Renal cortical epithelial cell (primary cell): ENCODE measurements around the gene AFF1. TPM values are rescaled to one million over a fixed set of nuclear protein-coding genes. Genes with fewer than 3 reads are reported as not detected.
A peak's percentile ranks its signal among the peaks of the same experiment; 100 is the strongest.
"Not testable (repeated sequence)": the region's sequence is repeated elsewhere in the genome, so short reads cannot be mapped to it uniquely, and the experiment has no call there.

Source experiments
- DNase-seq: peaks from one replicate; pipeline ENCODE4 v3.0.0-alpha.2; 2011; ENCODE audit warnings: low read depth
- total RNA-seq: library from RNA; depleted of rRNA; stranded (reverse); fragments of >200 nt; gene quantifications from 2 replicates; pipeline ENCODE4 v1.2.3, GENCODE V29; 2014

Gene AFF1
- total RNA-seq, 1 donor from 2014 or later = 134 TPM

DNA sequence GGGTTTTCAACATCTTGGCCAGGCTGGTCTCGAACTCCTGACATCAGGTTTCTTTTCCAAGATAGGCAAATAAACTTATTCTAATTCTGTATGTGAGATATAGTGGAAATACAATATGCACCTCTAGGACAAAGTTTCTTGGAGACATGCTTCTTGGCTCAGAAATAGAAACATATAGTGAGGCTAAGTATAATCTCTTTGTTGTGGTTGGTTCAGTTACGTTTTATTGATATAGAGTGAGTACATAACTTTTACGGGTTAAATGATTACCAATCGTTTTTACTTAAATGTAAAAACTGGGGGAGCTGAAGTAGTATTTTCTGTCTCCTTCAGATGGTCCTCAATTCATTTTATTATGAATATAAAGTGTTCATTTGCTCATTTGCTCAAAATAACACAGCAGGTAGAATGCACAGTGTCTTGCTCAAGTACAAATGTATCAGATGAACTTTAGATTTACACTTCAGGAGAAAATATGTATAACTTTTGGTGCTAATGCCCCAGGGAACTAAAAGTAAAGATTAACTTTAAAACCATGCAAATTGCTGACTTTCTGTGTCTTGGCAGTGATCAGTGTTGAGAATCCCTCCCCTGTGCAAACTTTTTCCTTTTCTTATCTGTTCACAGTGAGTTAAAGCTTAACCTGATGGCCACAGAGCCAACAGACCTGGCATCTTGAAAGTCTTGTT, 77.6 kb downstream of the AFF1 start:
- DNase-seq = peak; percentile 80

DNA sequence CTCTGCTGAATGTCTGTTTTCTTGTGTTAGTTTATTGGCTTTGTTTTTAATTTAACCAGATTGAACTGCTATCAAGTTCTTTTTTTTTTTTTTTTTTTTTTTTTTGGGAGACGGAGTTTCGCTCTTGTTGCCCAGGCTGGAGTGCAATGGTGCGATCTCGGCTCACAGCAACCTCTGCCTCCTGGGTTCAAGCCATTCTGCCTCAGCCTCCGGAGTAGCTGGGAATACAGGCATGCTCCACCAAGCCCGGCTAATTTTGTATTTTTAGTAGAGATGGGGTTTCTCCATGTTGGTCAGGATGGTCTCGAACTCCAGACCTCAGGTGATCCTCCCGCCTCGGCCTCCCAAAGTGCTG, 78.1 kb downstream of the AFF1 start:
- DNase-seq = not testable (repeated sequence)

DNA sequence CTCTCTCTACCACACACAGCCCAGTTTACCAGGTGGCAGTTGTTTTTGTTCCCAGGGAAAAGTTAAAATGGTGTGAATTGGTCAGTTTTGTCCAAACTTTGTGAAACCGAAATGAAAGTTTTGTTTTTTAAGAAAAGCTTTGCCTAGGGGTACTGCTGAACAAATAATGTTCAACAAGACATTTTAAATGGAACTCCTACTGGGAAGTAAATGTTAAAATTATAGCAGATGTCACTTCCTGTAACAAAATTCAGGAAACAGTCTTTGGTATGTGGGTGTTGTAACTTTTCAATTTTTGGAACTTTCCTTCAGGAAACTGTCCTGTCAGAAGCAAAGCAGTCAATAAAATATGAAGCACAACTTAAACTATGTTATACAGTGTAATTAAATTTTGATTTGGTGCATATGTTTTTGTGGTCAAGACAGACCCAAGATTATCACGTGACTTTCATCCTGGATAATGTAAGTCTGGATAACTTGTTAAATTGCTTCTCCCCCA, 79.5 kb downstream of the AFF1 start:
- DNase-seq = peak; percentile 60

DNA sequence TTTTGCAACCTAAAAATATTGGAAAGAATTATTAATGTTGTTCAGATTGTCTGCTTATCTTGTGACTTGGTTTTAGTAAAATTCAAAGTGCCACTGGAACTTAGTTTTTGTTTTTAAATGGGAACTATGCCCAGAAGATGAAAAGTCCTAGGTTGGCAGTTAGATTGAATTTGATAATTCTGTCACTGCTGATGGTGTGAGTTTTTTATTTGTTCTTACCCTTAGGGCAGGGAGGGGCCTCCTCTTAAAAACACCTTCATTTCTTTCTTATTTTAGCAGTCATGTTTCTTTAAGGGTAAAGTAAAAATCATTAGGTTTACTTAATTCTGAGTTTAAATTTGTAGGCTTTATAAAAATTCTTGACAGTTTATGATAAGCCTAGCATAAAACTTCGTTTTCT, 80.6 kb downstream of the AFF1 start:
- no peak for DNase-seq

DNA sequence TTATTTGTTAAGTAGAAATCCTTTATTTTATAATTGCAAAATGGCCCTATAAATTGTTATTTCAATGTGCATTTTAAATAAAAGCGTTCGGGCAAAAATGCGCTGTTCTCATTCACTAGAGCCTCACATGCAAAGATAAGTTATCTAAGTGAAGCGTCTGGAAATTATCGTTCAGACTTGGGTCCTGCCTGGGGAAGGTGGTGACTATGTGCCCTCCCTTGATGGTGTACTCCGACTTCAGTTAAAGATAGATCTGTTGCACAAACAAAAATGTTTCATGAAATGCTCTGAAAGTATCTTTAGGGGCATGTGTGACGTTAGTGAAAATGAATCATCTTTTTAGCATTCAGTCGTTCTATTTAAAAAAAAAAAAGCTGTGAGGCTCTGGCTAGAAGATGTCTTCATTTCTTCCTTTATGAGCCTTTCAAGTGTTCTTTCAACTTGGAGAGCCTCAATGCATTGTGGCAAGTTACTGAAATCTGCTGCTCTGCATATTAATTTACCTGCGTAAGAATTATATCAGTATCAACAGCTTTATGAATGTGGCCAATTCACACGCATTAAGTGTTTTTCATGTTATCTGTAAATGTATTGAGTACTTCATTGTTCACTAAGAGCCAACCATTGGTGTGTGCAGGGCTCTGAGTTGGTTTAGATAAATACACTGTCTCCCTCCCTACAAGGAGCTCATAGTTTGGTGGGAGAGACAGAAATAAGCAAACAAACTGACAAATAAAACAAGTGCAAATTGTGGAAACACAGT, 83.0 kb downstream of the AFF1 start:
- DNase-seq = no peak

DNA sequence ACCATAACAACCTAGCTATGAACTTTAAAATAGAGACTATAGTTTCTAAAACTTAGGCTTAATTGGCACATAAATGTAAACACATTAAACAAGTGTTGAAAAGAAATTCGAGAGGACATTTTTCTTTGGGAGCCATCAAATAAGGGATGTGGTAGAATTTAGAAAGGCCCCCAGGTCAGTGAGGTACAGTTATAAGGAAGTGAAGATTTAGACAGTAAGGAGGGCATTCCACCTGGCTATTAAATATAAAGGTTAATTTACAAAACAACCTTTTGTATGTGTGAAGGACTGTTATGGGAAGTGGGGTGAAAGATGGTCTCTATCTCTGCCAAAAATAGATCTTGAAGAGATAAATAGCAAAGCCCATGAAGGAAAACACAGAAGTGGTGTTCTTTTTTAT, 83.9 kb downstream of the AFF1 start:
- DNase-seq = no peak

DNA sequence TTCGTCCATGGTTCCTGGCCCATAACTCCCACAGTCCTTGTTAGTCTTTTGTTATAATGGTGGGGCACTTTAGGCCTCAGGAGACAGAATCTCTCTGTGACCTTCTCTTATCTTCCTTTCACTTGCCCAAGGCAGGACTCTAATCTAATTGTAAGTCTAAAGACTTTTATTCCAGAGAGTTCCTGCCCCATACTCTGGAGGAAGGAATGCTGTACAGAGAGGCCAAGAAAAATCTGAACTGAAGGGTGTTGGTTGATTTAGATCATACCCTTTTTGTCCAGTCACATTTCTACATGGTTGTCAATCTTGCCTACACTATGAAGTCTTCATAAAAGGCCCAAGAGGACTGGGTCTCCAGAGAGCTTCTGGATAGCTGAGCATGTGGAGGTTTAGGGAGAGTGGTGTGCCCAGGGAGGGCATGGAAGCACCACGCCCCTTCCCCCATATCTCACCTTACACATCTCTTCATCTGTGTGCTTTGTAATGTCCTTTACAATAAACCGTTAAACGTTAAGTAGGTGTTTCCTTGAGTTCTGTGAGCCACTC, 84.5 kb downstream of the AFF1 start:
- no peak for DNase-seq

DNA sequence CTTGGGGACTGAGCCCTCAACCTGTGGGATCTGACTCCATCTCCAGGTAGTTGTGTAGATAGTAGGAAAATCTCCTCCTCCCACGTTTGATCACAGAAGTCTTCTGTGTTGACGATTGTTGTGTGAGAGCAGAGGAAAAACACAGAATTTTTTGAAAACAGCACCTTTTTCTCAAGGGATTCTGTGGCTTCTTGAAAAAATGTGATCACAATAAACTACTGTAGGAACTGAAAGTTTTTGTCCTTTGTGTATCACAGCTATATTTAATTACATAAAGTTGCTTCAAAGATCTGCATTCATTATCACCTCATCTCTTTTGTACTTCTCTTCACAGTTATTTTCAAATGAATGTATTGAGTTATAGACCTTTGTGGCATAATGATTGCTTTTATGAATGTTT, 85.1 kb downstream of the AFF1 start:
- no peak for DNase-seq

DNA sequence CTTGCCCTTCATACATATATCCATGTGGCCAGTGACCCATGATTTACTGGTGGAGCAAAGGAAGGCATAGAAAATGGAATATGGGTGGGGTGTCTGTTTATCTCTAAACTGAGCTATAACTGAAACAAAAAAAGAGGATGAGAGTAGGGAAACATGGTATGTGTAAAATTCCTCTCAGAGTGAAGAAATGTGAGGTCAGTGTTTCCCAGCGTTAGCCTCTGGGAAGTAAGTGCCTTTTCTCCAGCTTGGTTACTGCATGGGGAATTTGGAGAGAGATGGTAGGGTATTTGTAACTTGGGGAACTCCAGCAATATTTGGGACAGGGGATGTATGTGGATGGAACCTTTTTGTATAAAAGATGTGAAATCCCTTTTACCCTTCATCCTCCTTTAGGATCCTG, 89.4 kb downstream of the AFF1 start:
- no peak for DNase-seq

DNA sequence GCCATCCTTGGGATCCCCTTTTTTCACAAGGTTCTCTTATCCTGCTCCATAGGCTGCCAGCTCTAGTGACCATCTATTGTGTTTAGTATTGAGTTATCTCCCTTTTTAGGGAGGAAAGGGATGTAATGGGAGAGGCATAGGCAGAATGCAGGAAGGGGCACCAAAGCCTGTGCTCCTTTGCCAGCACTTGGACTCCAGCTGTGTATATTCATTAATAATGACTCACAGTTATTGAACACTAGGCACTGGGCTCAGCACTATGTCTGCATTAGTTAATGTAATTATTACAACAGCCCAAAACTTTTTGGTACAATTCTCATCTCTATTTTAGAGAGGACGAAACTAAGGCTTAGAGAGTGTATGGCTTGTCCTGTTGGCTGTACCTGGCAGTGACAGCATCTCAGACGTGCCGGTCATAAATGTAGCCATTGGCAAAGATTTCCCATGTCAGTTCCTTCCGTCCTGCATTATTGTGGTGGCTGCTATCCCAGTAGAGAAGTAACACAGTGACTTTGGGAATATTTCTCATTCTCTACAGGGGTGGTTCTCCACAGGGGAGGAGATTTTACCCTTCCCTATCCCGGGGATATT, 90.3 kb downstream of the AFF1 start:
- DNase-seq = no peak

DNA sequence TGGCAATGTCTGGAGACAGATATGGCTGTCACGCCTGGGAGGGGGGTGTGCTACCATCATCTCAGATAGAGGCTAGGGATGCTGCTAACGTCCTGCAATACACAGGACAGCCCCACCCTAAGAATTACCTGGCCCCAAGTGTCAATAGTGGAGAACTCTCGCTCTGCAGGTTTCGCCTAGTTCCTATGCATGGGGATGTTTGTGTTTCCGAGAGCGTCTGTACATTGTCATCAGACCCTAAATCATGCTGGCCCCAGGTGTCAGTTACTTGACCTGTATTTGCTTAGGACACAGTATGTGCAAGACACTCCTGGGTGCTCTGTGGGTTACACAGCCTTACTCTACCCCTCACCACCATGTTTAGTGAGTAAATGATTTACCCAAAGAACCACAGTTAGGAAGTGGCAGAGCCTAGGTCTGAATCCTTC, 90.8 kb downstream of the AFF1 start:
- DNase-seq = peak; percentile 87

DNA sequence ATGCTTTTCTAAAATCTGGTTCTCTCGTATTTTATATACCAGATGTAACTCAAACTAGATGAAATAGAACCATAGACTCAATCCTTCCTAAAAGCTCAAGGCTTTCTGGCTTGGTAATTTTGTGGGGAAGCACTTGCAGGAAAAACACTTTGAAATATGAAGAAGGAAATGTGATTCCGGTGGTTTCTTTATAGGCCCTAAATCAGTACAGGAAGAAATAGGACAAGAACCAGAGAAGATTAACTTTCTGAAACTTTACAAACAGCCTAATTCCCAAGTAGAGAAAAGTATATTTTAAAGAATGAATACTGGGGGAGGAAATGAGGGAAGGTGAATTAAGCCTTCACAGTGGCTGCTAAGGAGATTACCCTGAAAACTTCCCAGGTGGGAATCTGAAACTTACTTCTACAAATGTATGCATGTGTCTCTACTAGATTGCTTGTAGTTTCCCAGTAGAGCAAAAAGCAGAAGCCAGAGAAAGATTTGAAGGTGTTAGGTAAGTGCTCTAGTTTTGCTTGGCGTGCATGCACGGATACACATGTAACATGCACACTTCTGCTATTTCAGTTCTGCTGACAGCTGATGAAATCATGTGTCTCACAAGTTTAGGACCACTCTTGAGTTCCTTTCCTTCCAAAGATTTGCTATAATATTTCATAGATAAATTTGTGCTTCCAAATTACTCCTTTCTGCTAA, 92.1 kb downstream of the AFF1 start:
- DNase-seq = no peak

DNA sequence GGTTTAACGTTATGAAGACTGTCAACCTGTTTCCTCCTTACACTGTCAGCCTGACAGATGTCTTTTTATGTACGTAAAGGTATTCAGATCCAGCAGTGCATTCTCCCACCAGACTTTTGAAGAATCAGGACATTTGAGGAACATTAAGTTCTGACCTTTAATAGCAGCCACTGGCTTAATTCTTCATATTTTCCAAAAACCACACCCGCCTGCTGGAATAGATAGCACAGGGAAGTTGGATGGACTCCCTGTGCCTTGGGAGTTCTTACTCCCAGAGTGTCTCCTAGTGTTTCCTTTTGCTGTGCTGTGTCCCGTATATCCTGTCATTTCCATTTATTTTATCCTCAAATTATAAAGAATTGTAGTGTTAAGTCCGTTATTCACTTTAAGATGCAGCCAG, 94.5 kb downstream of the AFF1 start:
- no peak for DNase-seq

DNA sequence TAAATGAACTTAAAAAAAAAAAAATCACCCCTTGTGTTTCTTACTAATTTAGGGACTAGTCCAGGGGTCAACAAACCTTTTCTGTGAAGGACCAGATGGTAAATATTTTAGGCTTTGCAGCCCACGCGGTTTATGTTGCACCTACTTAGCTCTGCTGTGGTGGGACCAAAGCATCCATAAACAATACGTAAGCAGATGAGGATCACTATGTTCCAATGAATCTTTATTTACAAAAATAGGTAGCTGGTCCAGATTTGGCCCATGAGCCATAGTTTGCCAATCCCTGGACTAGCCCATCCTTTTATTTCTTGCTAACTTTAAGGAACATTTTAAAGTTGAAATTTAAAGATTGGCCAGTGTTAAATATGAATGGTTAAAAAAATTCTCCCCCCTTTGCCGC, 95.3 kb downstream of the AFF1 start:
- DNase-seq = no peak

DNA sequence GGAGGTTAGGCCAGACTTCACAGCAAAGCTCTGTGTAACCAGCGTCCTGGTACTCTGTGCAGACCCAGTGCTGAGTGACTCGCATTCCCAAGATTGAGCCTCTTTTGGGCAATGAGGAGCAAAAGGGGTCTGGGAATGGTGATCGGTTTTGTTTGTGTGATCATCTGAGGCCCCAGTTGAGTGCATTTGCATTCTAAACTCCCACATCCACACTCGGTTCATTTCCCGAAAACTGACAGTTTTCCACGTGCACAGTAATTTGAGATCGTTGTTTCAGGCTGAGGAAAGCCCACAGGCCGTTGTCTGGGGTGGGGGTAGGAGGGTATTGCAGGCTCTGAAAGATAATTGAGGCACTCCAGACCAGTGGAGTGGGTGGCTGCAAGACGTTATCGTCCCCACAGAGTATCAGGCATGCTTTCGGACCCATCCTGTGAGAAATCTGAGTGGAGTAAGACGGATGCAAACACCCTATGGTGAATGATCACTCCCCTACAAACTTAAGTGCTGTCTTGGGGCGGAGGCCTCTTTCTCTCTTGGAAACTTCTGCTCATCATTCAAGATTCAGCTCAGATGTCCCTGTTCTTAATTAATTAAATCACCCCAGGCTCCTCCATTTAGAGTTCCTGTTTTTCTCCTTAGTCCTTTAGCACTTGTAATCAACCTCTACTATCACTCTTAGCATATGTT, 96.1 kb downstream of the AFF1 start:
- DNase-seq = no peak

DNA sequence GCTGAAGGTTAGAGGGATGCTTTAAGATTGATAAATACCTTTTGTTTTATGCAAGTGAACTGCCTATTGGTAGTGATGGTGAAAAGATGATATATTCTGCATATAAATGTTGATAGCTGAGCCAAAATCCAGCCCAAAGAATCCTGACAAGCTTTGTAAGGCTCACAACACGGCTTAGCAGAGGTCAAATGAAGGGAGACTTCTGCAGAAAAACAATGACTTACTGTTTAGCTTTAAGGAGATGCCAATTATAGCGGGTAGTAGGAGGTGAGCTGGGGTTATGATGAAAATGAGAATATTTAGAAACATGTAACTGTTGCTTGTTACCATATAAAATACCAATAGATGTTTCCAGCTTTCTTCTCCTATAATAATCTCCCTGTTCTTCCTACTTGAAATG, 97.1 kb downstream of the AFF1 start:
- DNase-seq = no peak

DNA sequence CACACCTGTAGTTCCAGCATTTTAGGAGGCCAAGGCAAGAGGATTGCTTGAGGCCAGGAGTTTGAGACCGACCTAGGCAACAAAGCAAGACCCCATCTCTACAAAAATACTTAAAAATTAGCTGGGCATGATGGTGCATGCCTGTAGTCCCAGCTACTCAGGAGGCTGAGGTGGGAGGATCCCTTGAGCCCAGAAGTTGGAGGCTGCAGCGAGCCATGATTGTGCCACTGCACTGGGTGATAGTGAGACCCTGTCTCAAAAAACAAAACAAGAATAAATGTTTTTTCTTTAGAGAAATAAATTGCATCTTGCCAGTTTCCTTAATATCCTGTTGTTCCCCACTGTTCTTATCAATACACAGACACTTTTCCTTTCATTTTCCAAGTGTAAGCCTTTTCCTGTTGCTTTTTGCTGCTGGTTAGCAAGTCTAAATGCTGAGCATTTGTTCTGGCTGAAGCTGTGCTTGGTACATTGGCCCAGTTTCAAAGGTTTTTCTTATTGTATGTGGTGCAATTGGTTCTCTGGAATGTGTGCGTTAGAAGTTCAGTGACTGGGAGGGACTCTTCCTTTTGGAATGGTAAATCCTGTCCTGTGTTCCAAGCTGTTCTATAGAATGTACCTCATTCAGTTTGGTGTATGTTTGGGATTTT, 98.2 kb downstream of the AFF1 start:
- DNase-seq = peak; percentile 80

DNA sequence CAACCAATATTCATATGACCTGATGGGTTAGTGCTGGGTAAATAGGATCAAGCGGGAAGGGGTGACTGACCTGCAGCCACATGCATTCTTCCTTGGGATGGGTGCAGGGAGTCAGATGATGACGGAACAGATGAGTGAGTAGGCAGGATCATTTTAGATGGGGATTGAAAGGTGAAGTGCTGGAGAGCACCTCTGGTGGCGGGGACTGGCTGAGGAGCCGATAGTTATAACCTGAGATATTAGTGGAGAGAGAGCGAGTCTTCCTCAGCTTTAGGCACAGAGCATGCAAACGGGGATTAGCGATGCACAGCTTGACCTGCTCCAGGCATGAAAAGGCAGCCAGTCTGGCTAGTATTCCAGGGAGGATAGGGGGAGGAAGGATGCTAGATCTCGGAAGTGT, 99.1 kb downstream of the AFF1 start:
- peak; percentile 57 for DNase-seq

DNA sequence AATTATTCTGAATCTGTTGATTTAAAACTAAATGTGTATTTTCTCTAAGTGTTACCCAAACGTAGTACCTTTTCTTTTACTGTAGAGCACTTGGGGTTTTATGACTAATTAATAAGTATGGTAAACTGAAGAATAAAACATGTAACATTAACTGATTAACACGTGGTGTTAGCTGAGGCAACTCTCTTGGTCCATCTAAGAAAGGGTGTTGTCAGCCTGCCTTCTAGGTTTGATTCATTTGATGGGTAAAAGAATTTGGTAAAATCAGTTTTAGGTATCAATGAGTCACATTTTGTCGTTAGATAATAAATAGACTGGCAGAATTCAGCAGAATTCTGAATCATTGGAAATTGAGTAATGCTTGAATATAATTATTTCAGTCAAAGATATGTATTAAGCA, 99.7 kb downstream of the AFF1 start:
- DNase-seq = no peak

DNA sequence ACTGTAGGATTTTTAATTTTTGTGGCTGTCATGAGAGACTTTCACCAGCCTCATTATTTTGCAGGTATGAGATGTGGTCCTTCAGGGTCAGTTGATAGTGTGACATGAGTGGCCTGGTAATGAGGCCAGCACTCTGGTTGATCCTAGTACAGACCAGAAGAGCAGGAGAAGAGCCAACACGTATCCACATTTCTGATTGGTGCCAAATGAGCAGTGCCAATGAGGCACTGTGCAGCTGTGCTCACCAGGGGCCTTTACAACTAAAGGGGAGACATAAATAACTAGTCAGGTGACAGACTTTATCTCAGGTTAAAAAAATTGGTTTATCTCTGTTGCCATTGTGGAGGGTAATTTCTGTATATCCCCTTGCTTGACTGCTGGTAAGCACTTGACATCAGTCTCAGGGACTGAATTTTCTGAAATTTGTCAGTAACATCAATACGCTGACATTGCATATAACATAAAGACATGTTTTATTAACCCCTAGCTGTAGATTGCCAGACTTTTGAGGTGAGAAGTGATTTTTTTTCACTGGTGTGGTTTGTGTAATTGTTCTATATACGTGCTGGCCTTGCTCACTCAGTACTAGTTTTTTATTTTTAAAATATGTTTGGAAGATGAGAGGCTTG, 101.2 kb downstream of the AFF1 start:
- DNase-seq = no peak

DNA sequence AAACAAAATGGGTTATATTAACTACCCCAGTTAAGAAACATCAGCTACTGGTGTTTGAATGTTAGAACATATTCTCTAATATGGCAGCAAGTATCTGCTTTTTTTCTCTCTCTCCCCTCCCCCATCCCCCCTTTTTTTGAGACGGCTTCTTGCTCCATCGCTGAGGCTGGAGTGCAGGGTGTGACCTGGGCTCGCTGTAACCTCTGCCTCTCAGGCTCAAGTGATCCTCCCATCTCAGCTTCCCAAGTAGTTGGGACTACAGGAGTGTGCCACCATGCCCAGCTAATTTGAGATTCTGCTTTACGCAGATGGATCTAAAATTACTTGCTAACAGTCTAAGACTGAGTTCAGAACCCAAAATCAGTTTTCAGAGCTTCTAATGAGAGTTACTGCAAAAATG, 101.9 kb downstream of the AFF1 start:
- no peak for DNase-seq
